A549 (cell line): ENCODE results near the gene CBFA2T3. TPM values are rescaled to one million over a fixed set of nuclear protein-coding genes. Genes with fewer than 3 reads are reported as not detected.

Source experiments
- ATAC-seq, 2 experiments: fragments of 200-7000 bp in 1 of 2; fragments of >200 bp in 1 of 2; cut with Nextera tagmentation in 1 of 2; cut with Tn5 transposase in 1 of 2; 3 replicates each; pipeline versions ENCODE4 v1.8.0 to v1.9.1; 2018 to 2020; ENCODE audit warnings: mild to moderate bottlenecking in 1 of 2, moderate library complexity in 1 of 2
- CTCF ChIA-PET: fragments of 300-600 bp; sonication (Branson Sonifier 250); formaldehyde crosslinking; extraction: SDS; loops from one replicate; lab custom pipeline; 2021; ENCODE audit warnings: antibody characterized with exemption, inconsistent platforms; lab: Yijun Ruan, JAX
- POLR2A ChIA-PET: fragments of 350-600 bp; formaldehyde crosslinking; extraction: SDS; loops from one replicate; lab custom pipeline; 2021; ENCODE audit warnings: antibody characterized with exemption, inconsistent platforms; lab: Yijun Ruan, JAX
- DNase-seq, 2 experiments: peaks; one replicate each; pipeline versions ENCODE4 v3.0.0 to v3.0.0-alpha.2; 2011 to 2016; ENCODE audit warnings: low read depth in 1 of 2, low spot score in 1 of 2
- FAIRE-seq: peaks from 2 replicates; lab custom pipeline; 2011; peaks lifted over from hg19 to GRCh38; lab: Jason Lieb, UNC
- H3K27ac ChIP-seq, 2 experiments: fragments of >200 bp; sonication (Bioruptor Twin); formaldehyde crosslinking; 3 replicates each; pipeline ENCODE4 v1.5.1; 2016 to 2017
- H3K4me1 ChIP-seq: fragments of >200 bp; sonication (Bioruptor Twin); formaldehyde crosslinking; 3 replicates; pipeline ENCODE4 v1.6.1; 2016
- H3K4me2 ChIP-seq: fragments of >200 bp; sonication (Bioruptor Twin); formaldehyde crosslinking; 3 replicates; pipeline ENCODE4 v1.6.1; 2016
- H3K4me3 ChIP-seq: fragments of >200 bp; sonication (Bioruptor Twin); formaldehyde crosslinking; 3 replicates; pipeline ENCODE4 v1.5.1; 2016
- H3K9me3 ChIP-seq: fragments of >200 bp; sonication (Bioruptor Twin); formaldehyde crosslinking; 3 replicates; pipeline ENCODE4 v1.6.1; 2016
- BHLHE40 ChIP-seq: IDR thresholded peaks from 2 replicates; pipeline ENCODE4 v1.6.1; 2012; ENCODE audit warnings: low read depth, low read length, inconsistent platforms
- CBX2 ChIP-seq: fragments of 200-600 bp; sonication (generic); IDR thresholded peaks from 2 replicates; pipeline ENCODE4 v1.6.1; 2016; ENCODE audit warnings: low read depth, mild to moderate bottlenecking, borderline replicate concordance
- CBX8 ChIP-seq: fragments of 200-600 bp; sonication (generic); IDR thresholded peaks from 2 replicates; pipeline ENCODE4 v1.6.1; 2016
- CTCF ChIP-seq: fragments of >200 bp; sonication (Bioruptor Twin); formaldehyde crosslinking; IDR thresholded peaks from 3 replicates; pipeline ENCODE4 v1.5.1; 2016
- E2F6 ChIP-seq: IDR thresholded peaks from 2 replicates; pipeline ENCODE4 v1.6.1; 2012; ENCODE audit warnings: low read depth, borderline replicate concordance
- EHMT2 ChIP-seq: fragments of 200-600 bp; sonication (generic); IDR thresholded peaks from 2 replicates; pipeline ENCODE4 v1.6.1; 2016; ENCODE audit warnings: antibody characterized with exemption, low read depth, mild to moderate bottlenecking, moderate library complexity
- EP300 ChIP-seq, 2 experiments: fragments of >200 bp; sonication (Bioruptor Twin); formaldehyde crosslinking; IDR thresholded peaks; 2 replicates in 1 of 2; 3 replicates in 1 of 2; pipeline ENCODE4 v1.6.1; 2016 to 2017
- ESRRA ChIP-seq: fragments of 150-350 bp; IDR thresholded peaks from 2 replicates; pipeline ENCODE4 v1.6.1; 2014; ENCODE audit warnings: mild to moderate bottlenecking, low read length, borderline replicate concordance
- FOSB ChIP-seq: fragments of 250-450 bp; sonication (Bioruptor Pico); IDR thresholded peaks from 2 replicates; pipeline ENCODE4 v1.5.0; 2020; ENCODE audit warnings: mild to moderate bottlenecking, moderate library complexity
- FOSL2 ChIP-seq, 2 experiments: fragments of 450-650 bp in 1 of 2; fragments of >200 bp in 1 of 2; sonication (Bioruptor Twin) in 1 of 2; formaldehyde crosslinking; IDR thresholded peaks; 2 replicates each; pipeline versions ENCODE4 v1.5.0 to v1.6.1; 2016 to 2020; ENCODE audit warnings: mild to moderate bottlenecking in 1 of 2, moderate library complexity in 1 of 2
- HEYL ChIP-seq: fragments of 250-450 bp; sonication (Bioruptor Pico); IDR thresholded peaks from 2 replicates; pipeline ENCODE4 v1.8.0; 2021; ENCODE audit warnings: mild to moderate bottlenecking, moderate library complexity
- JUN ChIP-seq, 2 experiments: fragments of >200 bp; sonication (Bioruptor Twin); formaldehyde crosslinking; IDR thresholded peaks; 2 replicates in 1 of 2; 3 replicates in 1 of 2; pipeline ENCODE4 v1.6.1; 2016 to 2017
- JUNB ChIP-seq: fragments of >200 bp; sonication (Bioruptor Twin); formaldehyde crosslinking; IDR thresholded peaks from 2 replicates; pipeline ENCODE4 v1.6.1; 2016
- POLR2AphosphoS2 ChIP-seq: conservative IDR thresholded peaks from 2 replicates; pipeline ENCODE4 v1.6.1; 2012; ENCODE audit warnings: low read length, improper control_type of control experiment, inconsistent platforms
- RARB ChIP-seq: fragments of 250-450 bp; sonication (Bioruptor Pico); IDR thresholded peaks from 2 replicates; pipeline ENCODE4 v1.8.0; 2021; ENCODE audit warnings: mild to moderate bottlenecking, moderate library complexity
- RNF2 ChIP-seq: fragments of 200-600 bp; sonication (generic); IDR thresholded peaks from 2 replicates; pipeline ENCODE4 v1.6.1; 2016; ENCODE audit warnings: low read depth, mild to moderate bottlenecking, antibody characterized with exemption, moderate library complexity, borderline replicate concordance
- SREBF2 ChIP-seq: fragments of 450-650 bp; IDR thresholded peaks from 2 replicates; pipeline ENCODE4 v1.6.1; 2014; ENCODE audit warnings: mild to moderate bottlenecking, moderate library complexity
- USF2 ChIP-seq: fragments of 450-650 bp; IDR thresholded peaks from 2 replicates; pipeline ENCODE4 v1.6.1; 2014; ENCODE audit warnings: antibody characterized with exemption
- ZFP36 ChIP-seq: fragments of 450-650 bp; IDR thresholded peaks from 2 replicates; pipeline ENCODE4 v1.6.1; 2014; ENCODE audit warnings: borderline replicate concordance; ENCODE audit not compliant: partially characterized antibody
- ZSCAN20 ChIP-seq: fragments of 250-450 bp; sonication (Bioruptor Pico); IDR thresholded peaks from 2 replicates; pipeline ENCODE4 v1.8.0; 2022; ENCODE audit warnings: mild to moderate bottlenecking, moderate library complexity
- WGBS: methylation state at CpG from one replicate; pipeline ENCODE4 v1.1.6; 2017; ENCODE audit errors: missing lambda C conversion rate; 5-methylcytosine and 5-hydroxymethylcytosine counted together
- polyA plus RNA-seq, 4 experiments: library from polyadenylated mRNA; depleted of rRNA in 3 of 4; stranded (reverse); fragments of >200 nt; fragmentation: RNase III in 1 of 4; extraction: RNeasy Plus Mini Kit Qiagen cat#74134 plus additional on column Dnase treatment in 1 of 4; gene quantifications; 2 replicates in 3 of 4; 3 replicates in 1 of 4; pipeline ENCODE4 v1.2.3, GENCODE V29; 2011 to 2017

CBFA2T3 gene
- polyA plus RNA-seq, 2 of the 4 experiments (the other 2 are of a cell fraction) = 0.08 TPM; not detected in 1

GRCh38 chr16:88838566-88838965 lies 138.4 kb downstream of the CBFA2T3 start:
- no peaks in the 10 kb centered on the region for H3K9me3 ChIP-seq
- no peak overlapping the region for H3K4me2 ChIP-seq
- ChIA-PET CTCF (interaction anchor here (1.4 to 2.3 kb wide), 2 partner anchors 13 to 19 kb away, joined by 4 to 8 read pairs; partner anchors contain the start of genes GALNS and TRAPPC2L), POLR2A (no interaction called here)
- H3K27ac ChIP-seq = no peak overlapping the region
- H3K4me1 ChIP-seq = no peaks in the 10 kb centered on the region
- TF ChIP-seq HEYL (CRISPR knock-in tag) (no peak), FOSL2 (IDR thresholded peaks at IDR 0.05) (no peak), FOSL2 (CRISPR knock-in tag; IDR thresholded peaks at IDR 0.05) (no peak), CBX8 (no peak), EP300 (IDR thresholded peaks at IDR 0.05) (no peak), ESRRA (no peak), POLR2AphosphoS2 (no peak)
- no peak for DNase-seq
- WGBS = 92% methylated on average over 18 of the region's 19 CpGs
- no peak for FAIRE-seq
- ATAC-seq = no peak
- H3K4me3 ChIP-seq = no peak overlapping the region

- ChIA-PET POLR2A (no interaction called here), CTCF (interaction anchor here (2.3 kb wide), 1 partner anchor 20 kb away, joined by 8 read pairs; the partner anchor contains the start of genes GALNS and TRAPPC2L)
- Histone ChIP-seq H3K27ac (no peak overlapping the region), H3K4me1 (no peaks in the 10 kb centered on the region)
- ATAC-seq (no peak), FAIRE-seq (no peak)
- TF ChIP-seq USF2 = no peak
- no peak for TF ChIP-seq E2F6
- TF ChIP-seq RARB (CRISPR knock-in tag) = no peak
- TF ChIP-seq ZFP36 = no peak
- no peak for TF ChIP-seq HEYL (CRISPR knock-in tag)
- no peak for TF ChIP-seq JUN (IDR thresholded peaks at IDR 0.05)
- TF ChIP-seq RNF2 = no peak
- TF ChIP-seq SREBF2 = no peak
- no peak for TF ChIP-seq CBX2
- TF ChIP-seq, all 56 proteins: peak for 0
- WGBS = 92% methylated on average over 19 of the region's 20 CpGs
- DNase-seq = no peak
- Histone ChIP-seq H3K9me3 (no peaks in the 10 kb centered on the region), H3K4me3 (no peak overlapping the region), H3K4me2 (no peak overlapping the region)
Observed at GRCh38 chr16:88837806-88838205, 139.2 kb downstream of the CBFA2T3 start.

GRCh38 chr16:88836791-88837190 lies 140.2 kb downstream of the CBFA2T3 start:
- Histone ChIP-seq H3K4me3 (no peak overlapping the region), H3K9me3 (no peaks in the 10 kb centered on the region), H3K4me2 (no peak overlapping the region), H3K27ac (no peak overlapping the region), H3K4me1 (no peaks in the 10 kb centered on the region)
- ChIA-PET CTCF (interaction anchor here (0.6 kb wide), 1 partner anchor 52 kb away, joined by 3 read pairs; no protein-coding TSS in a partner anchor), POLR2A (no interaction called here)
- ATAC-seq (no peak), DNase-seq (no peak), FAIRE-seq (no peak)
- WGBS = 88% methylated on average over 17 of the region's 17 CpGs
- TF ChIP-seq EP300 (IDR thresholded peaks at IDR 0.05) = no peak
- no peak for TF ChIP-seq ZSCAN20 (CRISPR knock-in tag)
- TF ChIP-seq EHMT2 = no peak
- no peak for TF ChIP-seq RNF2
- TF ChIP-seq BHLHE40 = no peak
- TF ChIP-seq JUNB = no peak
- no peak for TF ChIP-seq CTCF
- no peak for TF ChIP-seq FOSB (CRISPR knock-in tag)
- no peak for TF ChIP-seq HEYL (CRISPR knock-in tag)
